NCI-H1092 treated with DMSO at 0.1 percent for 48 hours (cell line): ENCODE measurements around the gene CYREN.
"Not testable (repeated sequence)": the region's sequence is repeated elsewhere in the genome, so short reads cannot be mapped to it uniquely, and the experiment has no call there.

Source experiments
- DNase-seq: peaks from one replicate; lab custom pipeline; 2025; lab: John Stamatoyannopoulos, UW

Gene CYREN

GRCh38 chr7:135159359-135160085 is 11.0 kb downstream of the CYREN start:
- DNase-seq: no peak

- DNase-seq: no peak
These were observed 11.6 kb downstream of the CYREN start for GRCh38 chr7:135158874-135159273.

GRCh38 chr7:135158141-135158655 is 12.3 kb downstream of the CYREN start:
- no peak for DNase-seq

GRCh38 chr7:135156290-135156689 is 14.2 kb downstream of the CYREN start:
- DNase-seq: no peak

GRCh38 chr7:135154734-135155133 is 15.8 kb downstream of the CYREN start:
- DNase-seq: no peak

GRCh38 chr7:135152442-135152841 is 18.1 kb downstream of the CYREN start:
- no peak for DNase-seq

GRCh38 chr7:135151533-135151932 is 19.0 kb downstream of the CYREN start:
- no peak for DNase-seq

- no peak for DNase-seq
These were observed 19.4 kb downstream of the CYREN start for GRCh38 chr7:135151132-135151531.

- DNase-seq: no peak
These were observed 20.3 kb downstream of the CYREN start for GRCh38 chr7:135150072-135150782.

- DNase-seq: no peak
These were observed 22.4 kb downstream of the CYREN start, which contains the start of gene TMEM140 for GRCh38 chr7:135147899-135148721. TMEM140 (plus strand) TSS chr7:135148072; CDS start chr7:135164442, 16,370 bp downstream.

GRCh38 chr7:135147341-135147898 is 23.1 kb downstream of the CYREN start:
- DNase-seq: no peak

GRCh38 chr7:135143885-135144668 is 26.4 kb downstream of the CYREN start:
- DNase-seq: no peak

- no peak for DNase-seq
These were observed 40.9 kb downstream of the CYREN start for GRCh38 chr7:135129579-135129978.

- DNase-seq: no peak
These were observed 41.6 kb downstream of the CYREN start for GRCh38 chr7:135128931-135129330.

- not testable (repeated sequence) for DNase-seq
These were observed 45.9 kb downstream of the CYREN start for GRCh38 chr7:135124631-135125030.

GRCh38 chr7:135121868-135122267 is 48.6 kb downstream of the CYREN start:
- no peak for DNase-seq

GRCh38 chr7:135117096-135117495 is 53.4 kb downstream of the CYREN start:
- no peak for DNase-seq
